ENCODE measurements around the gene CRYBB1.

CRYBB1 gene

GRCh38 chr22:26559961-26560575 lies 57.8 kb downstream of the CRYBB1 start:
- no peak for DNase-seq (ENCODE audit: insufficient read length, low spot score)
- FAIRE-seq: no peak

- no peak for DNase-seq (ENCODE audit: insufficient read length, low spot score)
- no peak for FAIRE-seq
Measured at GRCh38 chr22:26558248-26558895, 59.5 kb downstream of the CRYBB1 start.

- no peak for FAIRE-seq
- no peak for DNase-seq (ENCODE audit: insufficient read length, low spot score)
Measured at GRCh38 chr22:26556904-26557303, 60.9 kb downstream of the CRYBB1 start.

DNA sequence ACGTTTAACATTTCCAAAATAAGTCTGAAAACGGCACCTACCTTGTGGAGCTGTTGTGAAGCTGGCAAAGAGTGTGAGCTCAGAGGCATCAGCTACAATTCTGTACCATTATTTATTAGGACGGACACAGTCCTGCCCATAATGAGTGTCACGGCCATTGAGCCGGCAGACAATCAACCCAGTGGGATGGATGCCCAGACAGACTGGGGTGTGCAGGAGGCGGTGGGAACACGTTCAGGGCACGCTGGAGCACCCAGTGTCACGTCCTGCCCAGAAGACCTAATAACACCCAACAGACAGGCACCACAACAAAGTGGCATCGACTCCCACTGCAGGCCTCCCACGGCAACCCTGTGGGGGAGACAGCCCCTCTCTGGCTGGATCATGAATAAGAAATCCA lies 62.3 kb downstream of the CRYBB1 start:
- DNase-seq (ENCODE audit: insufficient read length, low spot score): no peak

GRCh38 chr22:26554956-26555355 lies 62.9 kb downstream of the CRYBB1 start:
- FAIRE-seq: no peak

More for the DNA sequence above, 62.3 kb downstream of the CRYBB1 start:
- no peak for FAIRE-seq

DNA sequence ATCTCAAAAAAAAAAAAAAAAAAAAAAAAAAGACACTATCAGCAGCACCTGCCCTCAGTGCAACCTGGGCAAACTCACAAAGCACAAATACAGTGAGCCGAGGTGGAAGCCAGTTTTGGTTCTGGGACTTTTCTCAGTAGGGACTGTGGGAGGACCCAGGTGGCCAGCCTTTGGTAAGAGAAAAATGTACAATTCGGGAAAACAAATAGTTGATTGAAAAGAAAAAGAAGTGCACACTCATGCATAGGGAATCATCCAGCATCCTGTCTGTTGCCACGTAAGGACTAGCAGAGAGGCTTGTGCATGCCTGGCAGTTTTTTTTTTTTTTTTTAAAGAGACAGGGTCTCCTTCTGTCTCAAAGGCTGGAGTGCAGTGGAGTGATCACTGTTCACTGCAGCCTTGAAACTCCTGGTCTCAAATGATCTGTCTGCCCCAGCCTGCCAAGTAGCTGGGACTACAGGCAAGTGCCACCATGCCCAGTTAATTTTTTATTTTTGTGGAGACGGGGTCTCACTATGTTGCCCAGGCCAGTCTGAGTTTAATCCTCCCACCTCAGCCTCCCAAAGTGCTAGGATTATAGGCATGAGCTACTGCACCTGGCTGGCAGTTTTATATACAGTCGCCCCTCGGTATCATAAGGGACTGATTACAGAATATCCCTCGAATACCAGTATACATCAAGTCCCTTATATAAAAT lies 64.6 kb downstream of the CRYBB1 start:
- DNase-seq (ENCODE audit: insufficient read length, low spot score) (no peak), FAIRE-seq (no peak)

More at GRCh38 chr22:26554956-26555355, 62.9 kb downstream of the CRYBB1 start:
- no peak for DNase-seq (ENCODE audit: insufficient read length, low spot score)

DNA sequence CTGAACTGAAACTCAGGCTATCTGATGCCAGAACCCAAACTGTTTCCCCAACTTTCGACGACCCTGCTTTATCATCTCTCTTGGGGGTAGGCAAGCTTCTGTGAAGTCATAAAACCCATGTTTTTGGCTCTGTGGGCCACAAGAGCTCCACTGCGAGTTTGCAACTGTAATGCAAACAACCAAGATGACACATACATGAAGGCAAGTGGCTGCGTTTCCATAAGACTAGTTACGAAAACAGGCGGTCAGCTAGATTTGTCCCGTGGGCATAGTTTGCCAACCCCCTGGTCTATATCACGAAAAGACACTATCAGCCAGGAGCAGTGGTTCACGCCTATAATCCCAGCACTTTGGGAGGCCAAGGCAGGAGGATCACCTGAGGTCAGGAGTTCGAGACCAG lies 65.4 kb downstream of the CRYBB1 start:
- FAIRE-seq (no peak), DNase-seq (ENCODE audit: insufficient read length, low spot score) (no peak)

DNA sequence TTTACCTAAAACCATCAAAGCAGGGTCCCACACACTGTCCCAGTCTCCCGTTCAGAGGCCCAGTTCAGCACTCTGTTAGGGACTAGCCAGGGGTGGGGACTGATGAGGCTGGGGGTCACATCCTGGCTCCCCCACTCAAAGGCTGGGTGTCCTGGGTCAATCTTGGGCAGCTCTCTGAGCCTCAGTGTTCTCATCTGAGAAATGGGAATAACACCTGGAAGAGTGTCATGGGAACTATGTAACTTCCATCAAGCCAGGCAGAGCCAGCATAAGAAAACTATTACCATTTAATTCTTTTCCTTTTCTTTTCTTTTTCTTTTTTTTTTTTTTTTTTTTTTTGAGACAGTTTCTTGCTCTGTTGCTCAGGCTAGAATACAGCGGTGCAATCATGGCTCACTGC lies 66.3 kb downstream of the CRYBB1 start:
- FAIRE-seq (no peak), DNase-seq (ENCODE audit: insufficient read length, low spot score) (no peak)

- FAIRE-seq: no peak
- no peak for DNase-seq (ENCODE audit: insufficient read length, low spot score)
Measured at GRCh38 chr22:26550498-26551033, 67.3 kb downstream of the CRYBB1 start.

DNA sequence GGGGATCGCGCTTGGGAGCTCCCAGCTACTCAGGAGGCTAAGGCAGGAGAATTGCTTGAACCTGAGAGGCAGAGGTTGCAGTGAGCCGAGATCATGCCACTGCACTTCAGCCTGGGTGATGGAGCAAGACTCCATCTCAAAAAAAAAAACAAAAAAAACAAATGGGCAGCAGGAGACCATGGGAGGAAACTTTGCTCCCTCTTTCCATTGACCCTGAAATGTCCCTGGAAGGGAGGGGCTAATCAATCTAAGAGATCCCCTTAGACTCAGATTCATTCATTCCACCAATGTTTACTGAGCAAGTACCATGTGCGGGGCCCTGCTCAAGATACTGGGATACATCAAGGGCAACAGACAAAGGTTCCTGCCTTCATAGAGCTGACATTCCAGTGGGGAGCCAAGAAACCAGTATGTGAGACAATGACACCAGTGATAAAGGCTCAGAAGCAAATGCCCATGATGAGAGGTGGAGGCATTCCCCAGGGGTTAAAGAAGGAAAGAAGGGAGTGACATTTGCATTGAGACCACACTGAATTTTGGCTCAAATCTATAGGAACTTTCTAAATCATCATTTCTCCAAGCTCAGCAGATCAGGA lies 67.8 kb downstream of the CRYBB1 start:
- DNase-seq (ENCODE audit: insufficient read length, low spot score) (no peak), FAIRE-seq (no peak)

Data from GM19239 (cell line).